MV-4-11 (cell line): ENCODE measurements around the gene IFNAR1.

Experiments used
- DNase-seq: peaks from one replicate; lab custom pipeline; 2025; lab: John Stamatoyannopoulos, UW

IFNAR1 gene

DNA sequence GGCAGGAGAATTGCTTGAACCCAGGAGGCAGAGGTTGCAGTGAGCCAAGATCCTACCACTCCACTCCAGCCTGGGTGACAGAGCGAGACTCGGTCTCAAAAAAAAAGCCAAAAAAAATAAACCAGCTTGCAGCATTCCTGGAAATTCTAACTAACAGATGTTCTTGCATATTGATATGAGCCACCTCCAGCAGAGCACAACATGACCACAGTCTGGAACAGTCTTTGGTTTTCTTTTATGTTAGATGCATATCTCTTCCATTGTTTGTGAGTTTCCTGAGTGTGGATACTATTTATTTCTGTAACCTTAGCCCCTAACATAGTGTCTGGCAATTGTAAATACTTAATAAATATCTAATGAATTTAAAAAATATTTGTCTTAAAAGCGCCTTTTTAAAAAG, 23.9 kb downstream of the IFNAR1 start:
- DNase-seq: no peak

DNA sequence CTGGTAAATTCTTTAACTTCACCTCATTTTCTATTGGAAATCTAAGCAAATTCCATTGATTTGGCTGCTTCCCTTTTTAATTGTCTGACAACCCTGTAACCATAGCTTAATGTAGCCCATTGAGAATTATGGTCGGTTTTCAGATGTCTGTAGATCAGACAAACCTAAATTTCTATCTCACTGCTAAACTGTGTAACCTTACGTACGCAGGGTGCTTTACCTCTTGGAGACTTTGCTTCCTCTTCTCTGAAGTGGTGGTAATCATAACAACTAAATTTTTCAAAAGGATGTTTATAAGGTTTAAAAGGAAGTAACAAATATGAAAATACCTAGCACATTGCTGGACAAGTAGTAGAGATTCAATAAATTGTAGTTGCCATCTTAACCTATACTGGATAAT, 25.9 kb downstream of the IFNAR1 start:
- no peak for DNase-seq

DNA sequence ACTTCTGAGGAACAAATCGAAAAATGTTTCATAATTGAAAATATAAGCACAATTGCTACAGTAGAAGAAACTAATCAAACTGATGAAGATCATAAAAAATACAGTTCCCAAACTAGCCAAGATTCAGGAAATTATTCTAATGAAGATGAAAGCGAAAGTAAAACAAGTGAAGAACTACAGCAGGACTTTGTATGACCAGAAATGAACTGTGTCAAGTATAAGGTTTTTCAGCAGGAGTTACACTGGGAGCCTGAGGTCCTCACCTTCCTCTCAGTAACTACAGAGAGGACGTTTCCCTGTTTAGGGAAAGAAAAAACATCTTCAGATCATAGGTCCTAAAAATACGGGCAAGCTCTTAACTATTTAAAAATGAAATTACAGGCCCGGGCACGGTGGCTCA, 30.6 kb downstream of the IFNAR1 start:
- no peak for DNase-seq

DNA sequence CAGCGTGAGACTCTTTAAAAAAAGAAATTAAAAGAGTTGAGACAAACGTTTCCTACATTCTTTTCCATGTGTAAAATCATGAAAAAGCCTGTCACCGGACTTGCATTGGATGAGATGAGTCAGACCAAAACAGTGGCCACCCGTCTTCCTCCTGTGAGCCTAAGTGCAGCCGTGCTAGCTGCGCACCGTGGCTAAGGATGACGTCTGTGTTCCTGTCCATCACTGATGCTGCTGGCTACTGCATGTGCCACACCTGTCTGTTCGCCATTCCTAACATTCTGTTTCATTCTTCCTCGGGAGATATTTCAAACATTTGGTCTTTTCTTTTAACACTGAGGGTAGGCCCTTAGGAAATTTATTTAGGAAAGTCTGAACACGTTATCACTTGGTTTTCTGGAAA, 31.2 kb downstream of the IFNAR1 start:
- no peak for DNase-seq

DNA sequence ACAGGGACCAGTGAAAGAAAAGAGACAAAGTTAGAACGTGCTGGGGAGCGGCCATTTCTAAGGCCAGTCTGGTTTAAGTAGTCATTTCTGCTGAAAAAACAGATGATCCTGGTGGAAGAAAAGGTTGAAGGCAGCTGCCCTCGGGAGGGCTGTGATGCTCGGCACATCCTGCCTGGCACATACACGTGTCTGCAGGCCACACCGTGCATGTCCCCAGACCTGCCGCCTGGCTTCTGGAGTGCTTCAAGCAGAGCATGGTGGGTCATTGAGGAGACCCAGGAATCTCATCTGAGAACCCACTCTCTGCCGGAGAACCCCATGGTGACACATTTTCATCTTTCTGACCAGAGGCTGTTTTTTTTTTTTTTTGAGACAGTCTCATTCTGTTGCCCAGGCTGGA, 32.4 kb downstream of the IFNAR1 start:
- DNase-seq: no peak

DNA sequence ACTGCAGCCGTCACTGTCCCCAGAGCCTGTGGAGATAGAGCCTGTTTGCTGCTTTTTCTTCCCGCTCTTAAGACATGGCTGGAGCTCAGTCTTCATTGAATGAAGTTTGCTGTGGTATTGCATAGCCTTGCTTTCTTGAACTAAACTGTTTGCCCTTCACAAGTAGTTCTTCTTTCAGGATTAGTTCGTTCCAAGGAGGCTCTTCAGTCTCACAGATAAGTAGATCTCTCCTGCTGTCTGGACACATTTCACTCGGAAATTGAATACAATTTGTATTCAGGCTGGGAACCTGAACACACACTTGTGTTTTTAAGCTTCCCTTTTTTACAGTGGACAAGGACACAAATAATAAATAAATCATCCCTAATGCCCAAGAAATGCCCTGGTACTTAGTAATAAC, 34.7 kb downstream of the IFNAR1 start:
- DNase-seq: peak; percentile 24

DNA sequence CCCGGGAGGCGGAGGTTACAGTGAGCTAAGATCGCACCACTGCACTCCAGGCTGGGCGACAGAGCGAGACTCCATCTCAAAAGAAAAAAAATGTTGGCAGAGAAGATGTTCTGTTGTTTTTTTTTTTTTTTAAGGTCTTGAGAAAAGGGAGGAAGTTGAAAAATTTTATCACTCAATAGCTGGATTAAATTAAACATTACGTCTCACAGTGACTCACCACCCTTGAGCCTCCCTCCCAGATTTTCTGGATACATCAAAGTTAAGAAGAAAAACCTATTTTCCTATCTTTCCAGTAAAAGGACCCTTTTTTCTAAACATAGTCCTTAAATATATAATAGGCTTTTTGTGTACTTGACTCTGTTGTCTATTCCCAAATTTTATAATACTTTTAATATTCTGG, 35.5 kb downstream of the IFNAR1 start:
- DNase-seq: no peak

DNA sequence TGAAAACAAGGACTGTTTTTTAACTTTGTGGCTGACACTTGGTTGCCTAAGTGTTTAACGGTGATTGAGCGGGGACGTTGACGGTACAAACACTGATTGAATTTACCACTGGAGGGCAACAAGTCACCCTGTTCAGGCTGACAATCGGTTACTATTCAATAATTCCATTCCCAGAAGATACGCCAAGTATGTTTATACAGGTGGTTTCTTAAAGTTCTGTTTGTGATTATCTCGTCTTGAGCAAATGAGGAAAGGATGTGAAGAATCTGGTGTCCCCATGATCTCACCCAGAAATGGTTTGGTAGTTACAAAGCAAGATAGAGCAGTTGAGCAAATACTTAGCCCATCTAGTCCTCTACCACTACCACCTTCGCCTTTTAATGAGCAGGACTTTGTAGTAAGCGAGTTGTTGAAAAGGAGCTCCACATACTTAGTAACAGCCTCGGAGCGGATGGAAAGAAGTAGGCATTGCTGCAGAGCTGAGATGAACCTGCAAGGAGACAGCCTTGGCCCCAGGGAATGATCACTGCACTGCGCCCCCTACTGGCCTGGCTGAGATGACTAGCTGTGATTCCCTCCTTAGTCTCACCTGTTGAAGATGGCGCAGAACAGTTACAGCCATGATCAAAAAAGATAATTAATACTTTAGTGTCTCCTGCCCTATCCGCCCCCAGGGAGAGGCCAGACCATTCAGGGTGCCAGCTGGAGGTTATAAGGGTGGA, 36.3 kb downstream of the IFNAR1 start:
- DNase-seq: peak; percentile 55

DNA sequence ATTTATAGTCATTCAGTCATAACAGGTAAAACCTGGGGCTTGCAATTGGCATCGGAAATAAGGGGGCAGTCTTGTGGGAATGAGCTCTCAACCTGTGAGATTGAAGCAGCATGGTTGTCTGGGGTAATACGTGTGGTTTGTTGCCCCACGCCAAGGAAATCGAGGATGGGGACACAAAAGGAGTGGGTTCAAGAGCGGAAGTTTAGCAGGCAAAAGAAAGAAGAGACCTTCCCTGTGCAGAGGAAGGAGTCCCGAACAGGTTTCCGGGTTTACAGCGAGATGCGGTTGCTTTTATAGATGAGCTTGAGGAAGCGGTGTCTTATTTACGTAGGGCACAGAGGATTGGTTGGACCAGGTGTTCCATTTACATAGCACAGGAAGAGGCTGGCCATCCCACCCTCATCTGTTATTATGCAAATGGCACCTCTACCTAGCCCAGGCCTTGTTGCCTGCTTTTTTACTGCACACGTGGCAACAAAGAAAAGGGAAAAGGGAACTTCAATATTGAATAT, 37.3 kb downstream of the IFNAR1 start:
- peak; percentile 67 for DNase-seq

DNA sequence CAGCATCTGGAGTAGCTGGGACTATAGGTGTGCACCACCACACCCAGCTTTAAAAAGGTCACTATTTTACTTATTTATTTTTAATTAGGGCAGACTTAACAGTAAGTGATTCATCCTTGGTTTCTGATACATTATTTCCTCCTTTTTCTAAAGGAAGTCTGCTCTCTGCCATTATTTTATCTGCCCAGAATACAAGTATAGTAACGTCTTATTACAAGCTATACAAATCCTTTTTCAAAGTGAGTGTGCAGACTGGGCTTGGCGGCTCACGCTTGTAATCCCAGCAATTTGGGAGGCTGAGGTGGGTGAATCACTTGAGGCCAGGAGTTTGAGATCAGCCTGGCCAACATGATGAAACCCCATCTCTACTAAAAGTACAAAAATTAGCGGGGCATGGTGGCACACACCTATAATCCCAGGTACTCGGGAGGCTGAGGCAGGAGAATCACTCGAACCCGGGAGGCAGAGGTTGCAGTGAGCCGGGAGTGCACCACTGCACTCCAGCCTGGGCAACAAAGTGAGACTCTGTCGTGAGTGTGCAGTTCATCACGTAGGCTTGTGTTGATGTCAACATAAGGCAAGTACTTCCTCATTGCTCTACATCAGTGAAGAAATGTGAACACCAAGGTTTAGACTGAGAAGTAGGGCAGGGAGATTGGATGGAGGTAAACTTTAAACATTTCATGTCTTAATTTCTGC, 39.3 kb downstream of the IFNAR1 start:
- peak; percentile 79 for DNase-seq

DNA sequence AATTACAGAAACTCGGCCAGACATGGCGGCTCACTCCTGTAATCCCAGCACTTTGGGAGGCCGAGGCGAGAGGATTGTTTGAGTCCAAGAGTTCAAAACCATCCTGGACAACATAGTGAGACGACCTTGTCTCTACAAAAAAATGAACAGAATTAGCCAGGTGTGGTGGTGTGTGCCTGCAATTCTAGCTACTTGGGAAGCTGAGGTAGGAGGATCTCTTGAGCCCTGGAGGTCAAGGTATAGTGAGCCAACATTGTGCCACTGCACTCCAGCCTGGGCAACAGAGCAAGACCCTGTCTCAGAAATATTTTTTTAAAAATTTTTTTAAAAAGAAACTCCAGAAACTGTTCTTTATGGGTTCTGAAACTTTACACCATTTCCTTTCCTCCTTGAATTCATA, 40.1 kb downstream of the IFNAR1 start:
- no peak for DNase-seq

DNA sequence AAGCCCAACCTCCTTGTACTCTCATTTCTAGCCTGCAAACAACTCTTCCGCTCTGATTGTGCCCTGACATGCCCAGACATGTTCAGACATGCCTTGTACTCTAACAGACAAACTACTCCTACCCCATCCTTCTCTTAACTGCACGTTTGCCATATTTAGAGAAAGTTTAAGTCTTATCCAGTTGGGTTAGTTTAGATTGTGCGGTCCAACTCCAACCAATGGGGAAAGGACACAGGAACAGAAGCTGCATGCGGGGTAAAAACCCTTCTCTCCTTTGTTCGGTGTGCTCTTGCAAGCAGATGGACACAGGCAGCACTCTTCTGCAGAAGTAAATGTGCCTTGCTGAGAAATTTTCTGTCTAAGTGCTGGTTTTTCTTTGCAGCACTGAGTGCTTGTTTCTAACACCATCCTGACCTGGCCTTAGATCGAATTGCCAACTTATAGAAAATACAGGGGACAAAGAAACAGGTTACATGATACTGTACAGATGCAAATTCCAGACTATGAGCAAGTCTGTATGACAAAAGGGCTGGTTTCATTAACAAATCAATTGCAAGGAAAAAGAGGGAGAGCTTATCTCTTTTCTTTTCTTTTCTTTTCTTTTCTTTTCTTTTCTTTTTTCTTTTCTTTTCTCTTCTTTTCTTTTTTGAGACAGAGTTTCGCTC, 42.7 kb downstream of the IFNAR1 start:
- no peak for DNase-seq

DNA sequence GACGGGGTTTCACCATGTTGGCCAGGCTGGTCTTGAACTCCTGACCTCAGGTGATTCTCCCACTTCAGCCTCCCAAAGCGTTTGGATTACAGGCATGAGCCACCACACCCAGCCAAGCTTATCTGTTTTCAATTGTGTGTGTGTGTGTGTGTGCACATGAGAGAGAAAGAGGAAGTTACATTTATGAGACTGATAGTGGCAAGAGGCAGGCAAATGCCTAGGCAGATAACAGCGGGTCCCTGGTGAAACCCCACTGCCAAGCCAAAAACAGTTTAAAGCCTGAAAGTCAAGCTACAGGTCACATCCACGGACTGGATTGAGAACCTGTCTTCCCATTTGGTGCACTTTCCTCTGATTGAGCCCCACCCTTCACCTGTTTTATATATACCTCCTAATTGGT, 43.4 kb downstream of the IFNAR1 start:
- DNase-seq: peak; percentile 77

DNA sequence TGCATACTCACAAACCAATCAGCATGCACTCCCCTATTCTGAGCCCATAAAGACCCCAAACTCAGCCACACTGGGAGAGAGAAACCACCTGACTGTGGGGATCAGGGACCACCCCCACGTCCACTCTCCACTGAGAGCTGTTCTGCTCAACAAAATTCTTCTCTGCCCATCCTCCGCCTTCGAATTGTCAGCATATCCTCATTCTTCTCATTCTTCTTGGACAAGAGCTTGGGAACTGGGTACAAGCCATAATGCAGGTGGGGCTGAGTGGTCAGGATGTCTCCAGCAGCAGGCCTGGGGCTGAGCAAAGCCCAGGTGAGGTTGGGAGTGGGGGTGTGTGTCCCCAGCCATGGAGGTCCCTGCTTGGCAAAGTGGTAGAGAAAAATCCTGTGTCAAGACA, 43.8 kb downstream of the IFNAR1 start:
- DNase-seq: no peak

DNA sequence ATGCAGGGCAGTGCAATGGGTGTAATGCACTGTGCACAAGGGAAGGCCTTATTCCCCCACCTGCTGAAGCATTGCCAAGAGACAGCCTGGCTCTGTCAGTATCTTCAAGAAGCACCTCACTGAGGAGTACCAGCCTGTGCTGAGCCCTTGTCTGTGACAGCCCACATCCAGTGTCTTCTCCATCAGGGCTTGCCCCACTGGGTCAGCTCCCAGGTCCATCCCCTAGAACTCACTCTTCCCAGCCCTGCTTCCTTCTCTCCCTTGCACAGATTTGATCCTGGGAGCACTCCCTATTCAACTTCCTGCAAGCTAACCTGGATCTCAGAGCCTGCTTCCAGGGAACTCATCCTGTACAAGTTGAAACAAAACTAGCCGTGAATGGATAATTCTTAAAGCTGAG, 44.8 kb downstream of the IFNAR1 start:
- no peak for DNase-seq

DNA sequence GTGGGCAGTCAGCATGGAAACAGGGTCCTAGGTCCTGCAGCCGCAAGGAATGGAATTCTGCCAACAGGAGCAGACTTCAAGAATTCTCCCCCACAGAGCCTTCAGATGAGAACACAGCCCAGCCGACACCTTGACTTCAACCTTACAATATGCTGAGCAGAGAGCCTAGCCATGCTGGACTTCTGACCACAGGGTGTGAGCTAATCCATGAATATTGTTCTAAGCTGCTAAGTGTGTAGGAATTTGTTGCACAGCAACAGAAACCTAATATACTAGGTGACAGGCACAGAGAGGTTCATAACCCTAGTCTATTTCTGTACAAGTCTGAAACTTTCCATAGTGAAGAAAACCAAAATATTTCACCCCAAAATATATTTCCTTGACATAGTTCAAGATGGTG, 45.5 kb downstream of the IFNAR1 start:
- DNase-seq: no peak

DNA sequence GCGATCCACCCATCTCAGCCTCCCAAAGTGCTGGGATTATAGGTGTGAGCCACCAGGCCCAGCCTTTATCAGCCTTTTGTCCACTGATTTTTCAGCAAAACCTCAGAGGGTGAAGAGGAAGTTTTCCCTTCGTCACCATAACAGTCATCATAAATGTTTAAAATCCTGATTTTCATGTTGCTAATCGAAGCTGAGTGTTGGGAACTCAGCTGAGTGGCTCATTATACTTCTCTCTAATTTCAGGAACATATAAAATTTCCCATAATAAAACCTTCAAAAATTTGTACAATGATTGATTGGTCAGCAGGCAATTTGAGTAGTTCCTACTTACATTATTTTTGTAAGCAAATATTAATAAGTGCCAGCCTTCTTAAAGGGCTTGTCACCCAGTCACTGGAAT, 46.6 kb downstream of the IFNAR1 start:
- no peak for DNase-seq

DNA sequence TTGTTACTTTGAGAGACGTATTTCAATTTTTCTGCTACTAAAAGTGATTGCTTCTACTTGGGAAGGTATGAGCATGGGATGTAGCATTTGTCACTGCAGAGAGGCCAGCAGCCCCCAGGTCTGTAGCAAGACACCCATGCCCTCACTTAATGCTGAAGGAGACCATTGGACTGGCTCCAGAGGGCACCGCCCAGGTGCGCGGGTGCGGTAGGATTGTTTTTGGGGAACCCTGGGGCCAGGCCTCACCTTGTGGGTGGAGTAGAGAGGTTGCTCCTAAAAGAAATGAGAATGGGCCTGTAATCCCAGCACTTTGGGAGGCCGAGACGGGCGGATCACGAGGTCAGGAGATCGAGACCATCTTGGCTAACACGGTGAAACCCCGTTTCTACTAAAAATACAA, 47.8 kb downstream of the IFNAR1 start:
- DNase-seq: no peak

DNA sequence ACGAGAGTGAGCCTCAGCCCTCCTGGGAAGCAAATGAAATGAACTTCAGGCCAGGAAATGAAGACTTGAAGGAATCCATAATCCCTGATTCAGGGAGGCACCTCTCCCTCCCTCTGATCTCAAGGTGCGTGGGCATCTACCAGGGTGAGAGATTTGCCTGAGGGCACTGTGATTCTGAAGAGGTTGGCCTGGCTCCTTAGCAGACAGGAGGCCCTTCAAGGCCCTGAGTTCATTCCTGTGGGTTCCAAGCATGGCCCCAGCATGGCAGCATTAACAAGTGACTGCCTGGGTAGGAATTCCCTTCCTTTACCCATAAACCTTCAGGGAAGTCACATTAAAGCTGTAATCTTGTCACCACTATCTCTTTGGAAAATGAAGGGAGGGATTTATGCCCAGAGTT, 48.7 kb downstream of the IFNAR1 start:
- no peak for DNase-seq

DNA sequence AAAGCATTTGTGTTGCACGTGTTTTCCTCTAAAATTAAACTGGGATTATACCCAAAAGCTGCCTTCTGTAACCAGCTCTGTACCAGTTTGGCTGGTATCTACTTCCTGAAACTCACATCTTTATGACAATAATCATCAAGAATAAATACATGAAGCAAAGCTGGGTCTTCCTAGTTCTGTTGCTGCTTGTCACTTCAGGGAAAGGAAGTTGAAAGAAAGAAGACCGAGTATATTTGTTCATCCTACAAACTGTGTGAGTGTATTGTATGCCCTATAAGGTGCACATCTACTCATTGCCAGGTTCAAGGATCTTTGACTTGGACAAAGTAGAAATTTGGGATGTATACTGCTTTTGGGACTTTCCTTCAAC, 49.3 kb downstream of the IFNAR1 start:
- DNase-seq: peak; percentile 74

DNA sequence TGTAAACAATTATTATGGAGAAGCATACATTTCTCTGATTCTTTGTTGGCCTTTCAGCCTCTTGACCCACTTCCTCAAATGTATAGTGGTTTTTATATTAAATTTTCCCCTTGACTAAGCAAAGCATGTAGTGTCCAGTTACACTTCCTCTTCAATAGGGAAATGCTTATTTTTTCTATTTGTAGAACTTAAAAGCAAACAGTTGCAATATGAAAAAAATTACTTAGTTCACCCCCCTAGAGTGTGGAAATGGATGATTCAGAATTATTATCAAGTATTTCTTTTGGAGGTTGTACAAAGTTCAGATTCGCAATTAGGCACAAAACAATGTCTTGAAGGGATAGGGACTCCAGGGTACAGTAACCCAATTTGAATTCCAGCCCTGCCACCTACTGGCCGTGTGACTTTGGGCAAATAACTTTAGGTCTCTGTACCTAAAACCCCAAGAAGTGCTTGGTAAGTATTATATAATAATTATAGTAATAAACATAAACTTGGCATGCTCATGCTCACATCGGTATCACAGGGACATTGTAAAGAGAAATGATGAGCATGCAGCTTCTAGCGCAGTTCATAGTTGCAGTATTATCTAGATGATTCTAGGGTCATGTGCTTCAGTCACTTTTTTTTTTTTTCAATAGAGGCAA, 49.8 kb downstream of the IFNAR1 start:
- peak; percentile 91 for DNase-seq

DNA sequence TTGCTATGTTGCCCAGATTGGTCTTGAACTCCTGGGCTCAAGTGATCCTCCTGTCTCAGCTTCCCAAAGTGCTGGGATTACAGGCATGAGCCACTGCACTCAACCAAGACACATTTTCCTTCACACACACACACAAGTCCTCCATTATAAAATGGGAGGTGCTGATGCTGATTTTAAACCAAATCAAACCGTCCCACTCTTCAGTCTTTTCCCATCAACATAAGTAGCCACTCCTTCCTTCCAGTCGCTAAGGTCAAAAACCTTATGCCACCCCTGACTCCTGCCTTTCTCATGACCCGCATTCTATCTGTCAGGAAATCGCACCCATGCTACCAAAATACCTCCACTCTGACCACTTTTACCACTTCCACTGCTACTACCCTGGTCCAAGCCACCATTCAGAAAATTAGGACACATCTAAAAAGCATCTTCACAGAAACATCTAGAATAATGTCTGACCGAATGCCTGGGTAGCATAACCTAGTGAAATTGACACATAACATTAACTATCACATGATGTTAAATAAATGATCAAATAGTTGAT, 50.4 kb downstream of the IFNAR1 start:
- no peak for DNase-seq
